Measurements from ENCODE around the gene TGFBR2.

GRCh38 chr3:30694148-30694547, 87.7 kb downstream of the TGFBR2 start:
- TF ChIP-seq POLR2A (IDR thresholded peaks at IDR 0.05) = no peak
- no peak for TF ChIP-seq CTCF (IDR thresholded peaks at IDR 0.05)
- no peak for TF ChIP-seq EP300 (IDR thresholded peaks at IDR 0.05)
